Measurements from ENCODE around the gene RBSN.

The RBSN gene

GRCh38 chr3:15092686-15093085 is 6.3 kb downstream of the RBSN start:
- H3K9ac ChIP-seq (ENCODE audit: low read length): no peak overlapping the region
- H2AFZ ChIP-seq (ENCODE audit: low read depth, low read length, severe bottlenecking): no peak overlapping the region
- peaks cover 6% of the 10 kb centered on the region; the same call in 1 of the 2 replicates for H3K36me3 ChIP-seq (ENCODE audit: low read length)
- H3F3A ChIP-seq (ENCODE audit: insufficient read depth): no peaks in the 10 kb centered on the region; the same call in 1 of the 2 replicates
- H3K79me2 ChIP-seq (ENCODE audit: insufficient read depth, low read length): peaks cover 10% of the 10 kb centered on the region; the same call in 1 of the 2 replicates
- no peak overlapping the region for H3K4me2 ChIP-seq (ENCODE audit: low read depth, low read length, poor library complexity, severe bottlenecking)
- no peaks in the 10 kb centered on the region for H3K9me2 ChIP-seq (replicated peaks; ENCODE audit: insufficient read depth, low read length)
- no peaks in the 10 kb centered on the region for H4K20me1 ChIP-seq (ENCODE audit: low read depth, low read length)
- no peak overlapping the region for H3K27ac ChIP-seq (ENCODE audit: low read depth, low read length)
- no peak for TF ChIP-seq EZH2phosphoT487 (conservative IDR thresholded peaks at IDR 0.05; ENCODE audit: low read length)
- no peak for TF ChIP-seq CTCF (IDR thresholded peaks at IDR 0.05; ENCODE audit: insufficient read depth, low read length, poor library complexity, severe bottlenecking)
- H3K27me3 ChIP-seq (ENCODE audit: low read length): no peaks in the 10 kb centered on the region
- H3K9me3 ChIP-seq (ENCODE audit: insufficient read depth, low read length): no peaks in the 10 kb centered on the region
- no peak overlapping the region for H3K4me3 ChIP-seq (ENCODE audit: insufficient read depth, low read length, poor library complexity, severe bottlenecking)

GRCh38 chr3:15091575-15091974 is 7.4 kb downstream of the RBSN start:
- Histone ChIP-seq H3K9me3 (ENCODE audit: insufficient read depth, low read length) (no peaks in the 10 kb centered on the region), H3K36me3 (ENCODE audit: low read length) (peaks cover 10% of the 10 kb centered on the region; the same call in 1 of the 2 replicates), H3K27ac (ENCODE audit: low read depth, low read length) (no peak overlapping the region), H4K20me1 (ENCODE audit: low read depth, low read length) (no peaks in the 10 kb centered on the region), H2AFZ (ENCODE audit: low read depth, low read length, severe bottlenecking) (no peak overlapping the region), H3K9me2 (replicated peaks; ENCODE audit: insufficient read depth, low read length) (no peaks in the 10 kb centered on the region), H3F3A (ENCODE audit: insufficient read depth) (no peaks in the 10 kb centered on the region; the same call in 1 of the 2 replicates), H3K4me2 (ENCODE audit: low read depth, low read length, poor library complexity, severe bottlenecking) (no peak overlapping the region), H3K27me3 (ENCODE audit: low read length) (no peaks in the 10 kb centered on the region), H3K4me3 (ENCODE audit: insufficient read depth, low read length, poor library complexity, severe bottlenecking) (no peak overlapping the region), H3K9ac (ENCODE audit: low read length) (no peak overlapping the region), H3K79me2 (ENCODE audit: insufficient read depth, low read length) (peaks cover 1% of the 10 kb centered on the region; the same call in 1 of the 2 replicates)
- TF ChIP-seq EZH2phosphoT487 (conservative IDR thresholded peaks at IDR 0.05; ENCODE audit: low read length) (no peak), CTCF (IDR thresholded peaks at IDR 0.05; ENCODE audit: insufficient read depth, low read length, poor library complexity, severe bottlenecking) (no peak)

- no peaks in the 10 kb centered on the region for H4K20me1 ChIP-seq (ENCODE audit: low read depth, low read length)
- H3K4me2 ChIP-seq (ENCODE audit: low read depth, low read length, poor library complexity, severe bottlenecking): no peak overlapping the region
- H3K9me2 ChIP-seq (replicated peaks; ENCODE audit: insufficient read depth, low read length): no peaks in the 10 kb centered on the region
- H3K27me3 ChIP-seq (ENCODE audit: low read length): no peaks in the 10 kb centered on the region
- H3K9me3 ChIP-seq (ENCODE audit: insufficient read depth, low read length): no peaks in the 10 kb centered on the region
- TF ChIP-seq EZH2phosphoT487 (conservative IDR thresholded peaks at IDR 0.05; ENCODE audit: low read length): no peak
- TF ChIP-seq CTCF (IDR thresholded peaks at IDR 0.05; ENCODE audit: insufficient read depth, low read length, poor library complexity, severe bottlenecking): no peak
- no peak overlapping the region for H3K9ac ChIP-seq (ENCODE audit: low read length)
- no peak overlapping the region for H3K4me3 ChIP-seq (ENCODE audit: insufficient read depth, low read length, poor library complexity, severe bottlenecking)
- H3F3A ChIP-seq (ENCODE audit: insufficient read depth): no peaks in the 10 kb centered on the region; the same call in 1 of the 2 replicates
- no peak overlapping the region for H3K27ac ChIP-seq (ENCODE audit: low read depth, low read length)
- H2AFZ ChIP-seq (ENCODE audit: low read depth, low read length, severe bottlenecking): no peak overlapping the region
- peaks cover 13% of the 10 kb centered on the region; the same call in 1 of the 2 replicates for H3K36me3 ChIP-seq (ENCODE audit: low read length)
- H3K79me2 ChIP-seq (ENCODE audit: insufficient read depth, low read length): no peaks in the 10 kb centered on the region
These were observed 9.7 kb downstream of the RBSN start for GRCh38 chr3:15089201-15089600.

All from SU-DHL-6 (cell line).